SU-DHL-6 (cell line): ENCODE measurements around the gene ZNF212.

Experiments used
- CTCF ChIP-seq: fragments of 200-600 bp; sonication (generic); IDR thresholded peaks from one replicate; pipeline ENCODE4 v1.5.1; 2017; ENCODE audit warnings: antibody characterized with exemption, mild to moderate bottlenecking, low read length, moderate library complexity; ENCODE audit not compliant: insufficient read depth, poor library complexity, severe bottlenecking
- EZH2phosphoT487 ChIP-seq: fragments of 200-600 bp; sonication (generic), shearing (Covaris generic); conservative IDR thresholded peaks from 2 replicates; pipeline ENCODE4 v1.6.1; 2018; ENCODE audit warnings: mild to moderate bottlenecking, antibody characterized with exemption, low read length, moderate library complexity, mixed read lengths

- no peak for TF ChIP-seq CTCF
- no peak for TF ChIP-seq EZH2phosphoT487
These were observed 21.9 kb downstream of the ZNF212 start for GRCh38 chr7:149261316-149261828.
